Left lung (tissue), 10 donors: ENCODE data around the gene HRAS. TPM values are rescaled to one million over a fixed set of nuclear protein-coding genes. Genes with fewer than 3 reads are reported as not detected.

Experiments
- ATAC-seq: fragments of 200-7000 bp; cut with Tn5 transposase; one replicate; pipeline ENCODE4 v1.9.1; 2020; ENCODE audit warnings: moderate library complexity
- DNase-seq, 4 donors: peaks; one replicate each; pipeline ENCODE4 v3.0.0-alpha.2; 2013 to 2020
- H3K27ac ChIP-seq, 2 donors: fragments of 200-600 bp; sonication (generic) in 1 of 2; one replicate each; pipeline versions ENCODE4 v1.5.0 to v1.8.0; 2020 to 2021
- H3K27me3 ChIP-seq, 2 donors: fragments of 200-600 bp; sonication (generic) in 1 of 2; one replicate each; pipeline versions ENCODE4 v1.5.0 to v1.8.0; 2020 to 2021
- H3K36me3 ChIP-seq, 2 donors: fragments of 200-600 bp; sonication (generic) in 1 of 2; one replicate each; pipeline versions ENCODE4 v1.5.0 to v1.8.0; 2020 to 2021
- H3K4me1 ChIP-seq, 2 donors: fragments of 200-600 bp; one replicate each; pipeline ENCODE4 v1.8.0; 2021
- H3K4me3 ChIP-seq, 2 donors: fragments of 200-600 bp; sonication (generic) in 1 of 2; one replicate each; pipeline versions ENCODE4 v1.5.0 to v1.8.0; 2020 to 2021; ENCODE audit warnings: mild to moderate bottlenecking in 1 of 2
- H3K9me3 ChIP-seq, 2 donors: fragments of 200-600 bp; sonication (generic) in 1 of 2; one replicate each; pipeline versions ENCODE4 v1.5.0 to v1.8.0; 2020 to 2021
- CTCF ChIP-seq, 2 donors: fragments of 200-600 bp; sonication (generic) in 1 of 2; IDR thresholded peaks; one replicate each; pipeline versions ENCODE4 v1.5.0 to v1.8.0; 2021; ENCODE audit warnings: antibody characterized with exemption in 2 of 2
- intact Hi-C, 2 donors: fragments of 100-400 bp; cut with DNase I; formaldehyde crosslinking; loops; one replicate each; pipeline versions ENCODE4 v1.11.2 to v1.14.2; 2022
- polyA plus RNA-seq, 6 donors: library from polyadenylated mRNA; unstranded; fragments of 120-200 nt; gene quantifications; one replicate each; pipeline ENCODE4 v1.2.1, GENCODE V29; 2013; ENCODE audit not compliant: insufficient read length in 6 of 6
- total RNA-seq, 2 donors: library from RNA; stranded (reverse); fragmentation: NEBNext Ultra II Directional; extraction: Animal tissue kit (Norgen Biotek cat#: 25700); gene quantifications; one replicate each; pipeline ENCODE4 v1.2.1, GENCODE V29; 2021
- donor health status: DM: no; HTN: yes; CAD: no.
- donor health status: DM: no; HTN: no; CAD: no.

The HRAS gene
- total and polyA plus RNA-seq, 8 donors, result 32.4 to 52.4 (median 37.9) TPM

DNA sequence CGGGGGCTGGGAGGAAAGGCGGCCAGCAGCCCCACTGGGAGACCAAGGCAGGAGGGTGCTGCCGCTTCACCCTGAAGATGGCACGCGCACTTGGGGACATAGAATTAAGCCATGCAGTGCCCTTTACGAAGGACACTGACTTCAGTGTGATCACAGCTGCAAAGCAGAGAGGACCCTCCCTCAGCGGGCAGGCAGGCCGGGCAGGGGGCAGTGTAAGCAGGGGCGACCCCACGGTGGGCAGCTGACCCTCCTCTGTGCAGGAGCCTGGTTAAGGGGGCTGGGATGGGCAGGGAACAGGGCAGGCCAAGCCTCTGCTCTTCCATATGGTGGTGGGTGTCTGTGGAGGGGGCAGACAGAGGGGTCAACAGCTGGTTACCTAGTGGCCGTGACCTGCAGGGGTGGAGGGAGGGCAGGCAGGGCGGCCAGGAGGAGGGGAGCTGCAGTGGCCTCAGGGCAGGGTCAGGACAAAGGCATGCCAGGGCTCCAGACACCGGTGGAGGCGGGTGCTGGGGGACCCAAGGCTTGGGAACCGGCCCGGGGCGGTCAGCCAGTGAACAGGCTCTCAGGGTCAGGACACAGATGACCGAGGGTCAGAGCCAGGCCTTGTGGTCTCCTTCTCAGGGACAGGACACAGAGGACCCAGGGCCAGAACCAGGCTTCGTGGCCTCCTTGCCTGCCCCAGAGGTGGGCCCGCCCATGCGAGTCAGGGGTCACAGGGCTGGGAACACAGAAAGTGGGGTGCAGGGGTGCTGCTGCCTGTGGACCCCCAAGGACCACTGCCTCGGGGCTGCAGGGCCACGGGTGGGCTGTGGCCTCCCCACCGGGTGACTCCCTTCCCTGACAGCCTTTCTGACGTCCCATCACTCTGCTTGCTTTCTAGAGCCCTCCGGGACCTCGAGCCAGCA is 18.0 kb upstream of the HRAS start:
- no peak for TF ChIP-seq CTCF (IDR thresholded peaks at IDR 0.05)
- intact Hi-C loops, result no loop called here
- Histone ChIP-seq H3K4me1 (peaks cover 8 to 23% of the 10 kb centered on the region in 2 donors), H3K36me3 (no peaks in the 10 kb centered on the region), H3K4me3 (no peak overlapping the region), H3K9me3 (no peaks in the 10 kb centered on the region), H3K27me3 (peaks cover 28 to 59% of the 10 kb centered on the region in 2 donors), H3K27ac (no peak overlapping the region)
- no peak for DNase-seq
- no peak for ATAC-seq

DNA sequence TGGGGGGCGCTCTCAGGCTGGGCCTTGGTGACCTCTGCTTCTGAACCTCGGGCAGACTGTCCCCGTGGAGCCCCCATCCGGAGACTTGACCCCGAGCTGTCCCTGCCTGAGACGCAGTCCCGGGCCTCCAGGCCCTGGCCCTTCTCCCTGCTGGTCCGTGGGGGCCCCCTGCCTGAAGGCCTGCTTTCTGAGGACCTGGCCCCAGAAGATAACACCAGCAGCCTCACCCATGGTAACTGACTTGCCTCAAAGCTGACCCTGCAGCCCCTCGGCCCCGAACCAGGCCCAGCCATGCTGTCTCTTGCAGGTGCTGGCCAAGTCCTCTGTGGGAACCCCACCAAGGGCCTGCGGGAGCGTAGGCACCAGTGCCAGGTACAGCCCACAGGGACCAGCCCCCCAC is 16.2 kb upstream of the HRAS start:
- peaks cover 19 to 42% of the 10 kb centered on the region in 2 donors for H3K27me3 ChIP-seq
- H3K9me3 ChIP-seq, result no peaks in the 10 kb centered on the region
- intact Hi-C loops, result no loop called here
- no peak for DNase-seq
- H3K36me3 ChIP-seq, result no peaks in the 10 kb centered on the region
- no peak for TF ChIP-seq CTCF (IDR thresholded peaks at IDR 0.05)
- ATAC-seq, result no peak
- peaks cover 8 to 23% of the 10 kb centered on the region in 2 donors for H3K4me1 ChIP-seq
- H3K27ac ChIP-seq, result no peak overlapping the region
- H3K4me3 ChIP-seq, result no peak overlapping the region

DNA sequence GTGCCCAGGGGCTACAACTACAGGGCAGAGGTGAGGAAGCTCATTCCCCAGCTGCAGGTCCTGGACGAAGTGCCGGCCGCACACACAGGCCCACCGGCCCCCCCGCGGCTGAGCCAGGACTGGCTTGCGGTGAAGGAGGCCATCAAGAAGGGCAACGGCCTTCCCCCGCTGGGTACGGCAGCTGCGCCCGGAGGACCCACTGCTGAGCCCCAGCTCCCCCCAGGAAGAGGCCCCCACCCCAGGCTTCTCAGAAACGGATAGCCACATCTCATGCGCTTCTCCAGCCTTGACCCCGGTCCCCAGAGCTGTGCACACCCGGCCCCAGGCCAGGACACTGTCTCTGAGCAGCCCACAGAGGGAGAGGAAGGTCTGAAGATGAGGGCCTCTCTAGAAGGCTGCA is 15.8 kb upstream of the HRAS start:
- no peak overlapping the region for H3K4me3 ChIP-seq
- H3K9me3 ChIP-seq, result no peaks in the 10 kb centered on the region
- TF ChIP-seq CTCF (IDR thresholded peaks at IDR 0.05), result no peak
- DNase-seq (no peak), ATAC-seq (no peak)
- H3K36me3 ChIP-seq, result no peaks in the 10 kb centered on the region
- peaks cover 8 to 20% of the 10 kb centered on the region in 2 donors for H3K4me1 ChIP-seq
- H3K27me3 ChIP-seq, result peaks cover 14 to 37% of the 10 kb centered on the region in 2 donors
- intact Hi-C loops, result no loop called here
- H3K27ac ChIP-seq, result no peak overlapping the region

DNA sequence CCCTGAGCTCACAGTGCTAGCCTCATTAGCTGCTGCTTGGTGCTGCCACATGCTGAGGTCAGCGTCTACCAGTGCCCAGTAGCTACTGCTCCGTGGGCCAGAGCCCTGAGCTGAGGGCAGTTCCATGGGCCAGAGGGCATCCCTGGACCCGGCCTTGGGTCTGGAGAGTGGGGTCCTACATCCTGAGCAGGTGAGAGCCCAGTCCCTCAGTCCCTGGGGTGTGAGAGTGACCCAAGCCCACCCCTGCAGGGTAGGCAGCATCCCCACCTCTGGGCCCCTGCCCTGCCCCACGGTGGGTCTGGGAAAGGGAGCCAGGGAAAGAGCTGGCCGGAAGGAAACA is 15.3 kb upstream of the HRAS start:
- H3K9me3 ChIP-seq, result no peaks in the 10 kb centered on the region
- H3K4me3 ChIP-seq, result no peak overlapping the region
- H3K4me1 ChIP-seq, result peaks cover 8 to 16% of the 10 kb centered on the region in 2 donors
- H3K36me3 ChIP-seq, result no peaks in the 10 kb centered on the region
- intact Hi-C loops, result no loop called here
- no peak for ATAC-seq
- TF ChIP-seq CTCF (IDR thresholded peaks at IDR 0.05), result no peak
- peaks cover 11 to 33% of the 10 kb centered on the region in 2 donors for H3K27me3 ChIP-seq
- no peak overlapping the region for H3K27ac ChIP-seq
- DNase-seq, result no peak

DNA sequence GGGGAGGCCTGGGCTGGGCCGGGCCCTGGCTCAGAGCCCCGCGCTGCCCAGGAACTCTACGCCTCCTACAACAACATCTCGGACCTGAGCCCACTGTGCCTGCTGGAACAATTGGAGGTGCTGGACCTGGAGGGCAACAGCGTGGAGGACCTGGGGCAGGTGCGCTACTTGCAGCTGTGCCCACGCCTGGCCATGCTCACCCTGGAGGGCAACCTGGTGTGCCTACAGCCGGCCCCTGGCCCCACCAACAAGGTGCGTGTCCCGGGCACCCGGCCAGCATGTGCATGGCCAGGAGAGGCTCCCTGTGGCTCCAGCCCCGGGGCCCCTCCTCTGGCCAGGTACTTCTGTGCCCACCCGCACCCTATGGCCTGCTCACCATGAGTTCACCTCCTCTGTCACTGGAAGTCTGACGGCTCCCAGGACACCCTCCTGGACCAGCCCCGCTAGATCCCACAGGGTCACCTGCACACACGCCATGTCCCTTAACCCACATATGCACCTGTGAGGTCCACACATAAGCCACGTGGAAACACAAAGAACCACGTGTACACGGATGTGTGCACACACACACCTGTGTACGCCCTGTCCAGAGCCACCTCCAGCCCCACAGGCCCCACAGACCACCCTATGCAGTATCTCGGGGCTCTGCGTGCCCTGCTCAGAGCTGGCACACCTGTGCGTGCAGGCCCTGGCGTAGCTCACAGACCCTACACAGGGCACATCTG is 14.8 kb upstream of the HRAS start:
- H3K27ac ChIP-seq, result no peak overlapping the region
- intact Hi-C loops, result no loop called here
- no peaks in the 10 kb centered on the region for H3K36me3 ChIP-seq
- H3K4me3 ChIP-seq, result no peak overlapping the region
- peaks cover 8 to 11% of the 10 kb centered on the region in 2 donors for H3K4me1 ChIP-seq
- H3K27me3 ChIP-seq, result peaks cover 6 to 28% of the 10 kb centered on the region in 2 donors
- ATAC-seq, result no peak
- TF ChIP-seq CTCF (IDR thresholded peaks at IDR 0.05), result no peak
- no peak for DNase-seq
- no peaks in the 10 kb centered on the region for H3K9me3 ChIP-seq
